KMS-11 (cell line): Measurements from ENCODE around the gene DPF1.

Source experiments
- H2AFZ ChIP-seq: fragments of 200-600 bp; sonication (generic); 2 replicates; pipeline ENCODE4 v1.6.1; 2016; ENCODE audit warnings: antibody characterized with exemption, mixed run types, low read depth
- H3K27ac ChIP-seq: fragments of 200-600 bp; sonication (generic); 2 replicates; pipeline ENCODE4 v1.6.1; 2016; ENCODE audit warnings: mild to moderate bottlenecking, mixed run types
- H3K27me3 ChIP-seq: fragments of 200-600 bp; sonication (generic); 2 replicates; pipeline ENCODE4 v1.6.1; 2017; ENCODE audit warnings: mild to moderate bottlenecking, low read depth, mixed run types, moderate library complexity; ENCODE audit not compliant: insufficient read depth
- H3K36me3 ChIP-seq: fragments of 200-600 bp; sonication (generic); 2 replicates; pipeline ENCODE4 v1.6.1; 2017; ENCODE audit warnings: mild to moderate bottlenecking, mixed run types; ENCODE audit not compliant: insufficient read depth
- H3K4me1 ChIP-seq: fragments of 200-600 bp; sonication (generic); 2 replicates; pipeline ENCODE4 v1.6.1; 2016; ENCODE audit warnings: mild to moderate bottlenecking, low read depth, mixed run types; ENCODE audit not compliant: poor library complexity, severe bottlenecking
- H3K4me2 ChIP-seq: fragments of 200-600 bp; sonication (generic); 2 replicates; pipeline ENCODE4 v1.7.0; 2016; ENCODE audit warnings: mild to moderate bottlenecking, mixed run types
- H3K4me3 ChIP-seq: fragments of 200-600 bp; sonication (generic); IDR thresholded peaks from 2 replicates; pipeline ENCODE4 v1.6.1; 2017; ENCODE audit warnings: low read depth, low read length, mixed read lengths; ENCODE audit not compliant: insufficient read depth
- H3K79me2 ChIP-seq: fragments of 200-600 bp; sonication (generic); 2 replicates; pipeline ENCODE4 v1.6.1; 2016; ENCODE audit warnings: low read depth, mixed run types; ENCODE audit not compliant: insufficient read depth
- H3K9ac ChIP-seq: fragments of 200-600 bp; sonication (generic); 2 replicates; pipeline ENCODE4 v1.6.1; 2016; ENCODE audit warnings: mild to moderate bottlenecking, mixed run types
- H4K20me1 ChIP-seq: fragments of 200-600 bp; sonication (generic); 2 replicates; pipeline ENCODE4 v1.6.1; 2016; ENCODE audit warnings: mild to moderate bottlenecking, mixed run types; ENCODE audit not compliant: insufficient read depth
- CTCF ChIP-seq: fragments of 200-600 bp; sonication (generic); conservative IDR thresholded peaks from 2 replicates; pipeline ENCODE4 v1.6.1; 2017; ENCODE audit warnings: low read depth, mild to moderate bottlenecking, antibody characterized with exemption, low read length, moderate library complexity, mixed read lengths

Gene DPF1

GRCh38 chr19:38221421-38221820, 2.6 kb downstream of the DPF1 start:
- Histone ChIP-seq H2AFZ (no peak overlapping the region), H3K9ac (no peak overlapping the region), H3K4me3 (no peak overlapping the region), H3K27ac (no peak overlapping the region), H4K20me1 (no peaks in the 10 kb centered on the region), H3K4me2 (no peak overlapping the region), H3K27me3 (peaks cover 3% of the 10 kb centered on the region; the same call in 1 of the 2 replicates), H3K36me3 (no peaks in the 10 kb centered on the region), H3K4me1 (no peaks in the 10 kb centered on the region), H3K79me2 (no peaks in the 10 kb centered on the region)
- no peak for TF ChIP-seq CTCF

GRCh38 chr19:38219221-38219620, 4.8 kb downstream of the DPF1 start:
- Histone ChIP-seq H2AFZ (no peak overlapping the region), H3K9ac (no peak overlapping the region), H3K4me3 (no peak overlapping the region), H3K36me3 (no peaks in the 10 kb centered on the region), H3K4me1 (peaks cover 7% of the 10 kb centered on the region), H3K27ac (no peak overlapping the region), H3K27me3 (peaks cover 3% of the 10 kb centered on the region; the same call in 1 of the 2 replicates), H3K4me2 (no peak overlapping the region), H3K79me2 (no peaks in the 10 kb centered on the region), H4K20me1 (no peaks in the 10 kb centered on the region)
- no peak for TF ChIP-seq CTCF

GRCh38 chr19:38218204-38218603, 5.8 kb downstream of the DPF1 start:
- H4K20me1 ChIP-seq, result no peaks in the 10 kb centered on the region
- H3K9ac ChIP-seq, result no peak overlapping the region
- no peak overlapping the region for H2AFZ ChIP-seq
- H3K36me3 ChIP-seq, result no peaks in the 10 kb centered on the region
- no peaks in the 10 kb centered on the region for H3K79me2 ChIP-seq
- no peak overlapping the region for H3K4me2 ChIP-seq
- no peak overlapping the region for H3K27ac ChIP-seq
- no peak for TF ChIP-seq CTCF
- H3K4me3 ChIP-seq, result no peak overlapping the region
- H3K4me1 ChIP-seq, result peaks cover 17% of the 10 kb centered on the region
- peaks cover under 1% of the 10 kb centered on the region; the same call in 1 of the 2 replicates for H3K27me3 ChIP-seq

GRCh38 chr19:38216785-38217641, 7.0 kb downstream of the DPF1 start:
- Histone ChIP-seq H3K36me3 (no peaks in the 10 kb centered on the region), H3K4me2 (no peak overlapping the region), H3K4me1 (peaks cover 17% of the 10 kb centered on the region), H4K20me1 (no peaks in the 10 kb centered on the region), H3K4me3 (no peak overlapping the region), H3K9ac (no peak overlapping the region), H3K27me3 (no peaks in the 10 kb centered on the region; the same call in 1 of the 2 replicates), H3K27ac (no peak overlapping the region), H2AFZ (no peak overlapping the region), H3K79me2 (no peaks in the 10 kb centered on the region)
- TF ChIP-seq CTCF, result no peak
